DOHH2 (cell line): ENCODE measurements around the gene KAT6B.

ENCODE experiments used
- H3F3A ChIP-seq: fragments of 200-600 bp; sonication (generic), shearing (Covaris generic); 2 replicates; pipeline ENCODE4 v1.6.0; 2016; ENCODE audit warnings: antibody characterized with exemption, mild to moderate bottlenecking; ENCODE audit not compliant: control insufficient read depth, insufficient read depth
- H3K27ac ChIP-seq: fragments of 200-600 bp; sonication (generic); 2 replicates; pipeline ENCODE4 v1.5.1; 2014; ENCODE audit warnings: low read depth, mild to moderate bottlenecking, low read length, moderate library complexity
- H3K27me3 ChIP-seq: fragments of 200-600 bp; sonication (generic); 2 replicates; pipeline ENCODE4 v1.6.1; 2014; ENCODE audit warnings: mild to moderate bottlenecking, low read length, mixed read lengths; ENCODE audit not compliant: control insufficient read depth
- H3K36me3 ChIP-seq: fragments of 200-600 bp; sonication (generic); 2 replicates; pipeline ENCODE4 v1.6.1; 2014; ENCODE audit warnings: mild to moderate bottlenecking, low read length, moderate library complexity, mixed read lengths; ENCODE audit not compliant: control insufficient read depth
- H3K4me1 ChIP-seq: fragments of 200-600 bp; sonication (generic); 2 replicates; pipeline ENCODE4 v1.6.1; 2014; ENCODE audit warnings: mild to moderate bottlenecking, low read length, mixed read lengths; ENCODE audit not compliant: control insufficient read depth
- H3K4me2 ChIP-seq: fragments of 200-600 bp; sonication (generic); 2 replicates; pipeline ENCODE4 v1.6.0; 2014; ENCODE audit warnings: mild to moderate bottlenecking, low read length, moderate library complexity
- H3K4me3 ChIP-seq: fragments of 200-600 bp; sonication (generic); 2 replicates; pipeline ENCODE4 v1.5.1; 2014; ENCODE audit warnings: mild to moderate bottlenecking, low read length, mixed read lengths
- H3K79me2 ChIP-seq: fragments of 200-600 bp; sonication (generic); 2 replicates; pipeline ENCODE4 v1.6.1; 2014; ENCODE audit warnings: mild to moderate bottlenecking, low read length, mixed read lengths; ENCODE audit not compliant: control insufficient read depth
- H3K9me2 ChIP-seq: fragments of 200-600 bp; sonication (generic); replicated peaks from 2 replicates; pipeline ENCODE4 v1.6.1; 2014; ENCODE audit warnings: mild to moderate bottlenecking, low read length, mixed read lengths; ENCODE audit not compliant: control insufficient read depth
- H3K9me3 ChIP-seq: fragments of 200-600 bp; sonication (generic); 2 replicates; pipeline ENCODE4 v1.6.1; 2014; ENCODE audit warnings: antibody characterized with exemption, low read length, mixed read lengths; ENCODE audit not compliant: control insufficient read depth, insufficient read depth
- H4K20me1 ChIP-seq: fragments of 200-600 bp; sonication (generic); 2 replicates; pipeline ENCODE4 v1.6.0; 2014; ENCODE audit warnings: low read depth, mild to moderate bottlenecking, antibody characterized with exemption, low read length, moderate library complexity; ENCODE audit not compliant: control insufficient read depth, insufficient read depth
- EZH2phosphoT487 ChIP-seq: fragments of 200-600 bp; sonication (generic); IDR thresholded peaks from 2 replicates; pipeline ENCODE4 v1.6.1; 2017; ENCODE audit warnings: borderline replicate concordance, mild to moderate bottlenecking, antibody characterized with exemption, low read length, moderate library complexity, mixed read lengths
- TF ChIP-seq, protein P1 (sequence below): fragments of 200-600 bp; sonication (generic); IDR thresholded peaks from one replicate; pipeline ENCODE4 v1.5.1; 2014; ENCODE audit warnings: antibody characterized with exemption, mild to moderate bottlenecking, low read depth, low read length; ENCODE audit not compliant: poor library complexity, severe bottlenecking

The KAT6B gene

GRCh38 chr10:75057680-75058079, 231.3 kb downstream of the KAT6B start:
- Histone ChIP-seq H3K4me1 (no peaks in the 10 kb centered on the region), H3K4me2 (peak overlapping the region; percentile 15; the same call in 1 of the 2 replicates), H3K4me3 (no peak overlapping the region), H4K20me1 (no peaks in the 10 kb centered on the region), H3K9me2 (no peaks in the 10 kb centered on the region), H3K36me3 (no peaks in the 10 kb centered on the region), H3K79me2 (no peaks in the 10 kb centered on the region), H3K27ac (no peak overlapping the region), H3K9me3 (no peaks in the 10 kb centered on the region), H3F3A (no peaks in the 10 kb centered on the region), H3K27me3 (peaks cover 6% of the 10 kb centered on the region)
- TF ChIP-seq, protein P1, sequence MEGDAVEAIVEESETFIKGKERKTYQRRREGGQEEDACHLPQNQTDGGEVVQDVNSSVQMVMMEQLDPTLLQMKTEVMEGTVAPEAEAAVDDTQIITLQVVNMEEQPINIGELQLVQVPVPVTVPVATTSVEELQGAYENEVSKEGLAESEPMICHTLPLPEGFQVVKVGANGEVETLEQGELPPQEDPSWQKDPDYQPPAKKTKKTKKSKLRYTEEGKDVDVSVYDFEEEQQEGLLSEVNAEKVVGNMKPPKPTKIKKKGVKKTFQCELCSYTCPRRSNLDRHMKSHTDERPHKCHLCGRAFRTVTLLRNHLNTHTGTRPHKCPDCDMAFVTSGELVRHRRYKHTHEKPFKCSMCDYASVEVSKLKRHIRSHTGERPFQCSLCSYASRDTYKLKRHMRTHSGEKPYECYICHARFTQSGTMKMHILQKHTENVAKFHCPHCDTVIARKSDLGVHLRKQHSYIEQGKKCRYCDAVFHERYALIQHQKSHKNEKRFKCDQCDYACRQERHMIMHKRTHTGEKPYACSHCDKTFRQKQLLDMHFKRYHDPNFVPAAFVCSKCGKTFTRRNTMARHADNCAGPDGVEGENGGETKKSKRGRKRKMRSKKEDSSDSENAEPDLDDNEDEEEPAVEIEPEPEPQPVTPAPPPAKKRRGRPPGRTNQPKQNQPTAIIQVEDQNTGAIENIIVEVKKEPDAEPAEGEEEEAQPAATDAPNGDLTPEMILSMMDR = no peak
- TF ChIP-seq EZH2phosphoT487 = no peak

GRCh38 chr10:75058161-75058560, 231.8 kb downstream of the KAT6B start:
- Histone ChIP-seq H3K27ac (no peak overlapping the region), H3K4me2 (no peak overlapping the region)

GRCh38 chr10:75061709-75062505, 235.5 kb downstream of the KAT6B start:
- TF ChIP-seq EZH2phosphoT487 = no peak
- TF ChIP-seq, protein P1 = no peak
- Histone ChIP-seq H3K27ac (no peak overlapping the region), H4K20me1 (no peaks in the 10 kb centered on the region), H3K79me2 (no peaks in the 10 kb centered on the region), H3K4me1 (peaks cover 4% of the 10 kb centered on the region), H3K4me2 (no peak overlapping the region), H3K4me3 (no peak overlapping the region), H3K9me2 (no peaks in the 10 kb centered on the region), H3K27me3 (no peaks in the 10 kb centered on the region), H3K9me3 (no peaks in the 10 kb centered on the region), H3F3A (no peaks in the 10 kb centered on the region), H3K36me3 (no peaks in the 10 kb centered on the region)

More at GRCh38 chr10:75058161-75058560, 231.8 kb downstream of the KAT6B start:
- Histone ChIP-seq H3K4me3 (no peak overlapping the region), H3K4me1 (no peaks in the 10 kb centered on the region), H3K9me3 (no peaks in the 10 kb centered on the region), H4K20me1 (no peaks in the 10 kb centered on the region), H3K9me2 (no peaks in the 10 kb centered on the region), H3F3A (no peaks in the 10 kb centered on the region), H3K36me3 (no peaks in the 10 kb centered on the region), H3K79me2 (no peaks in the 10 kb centered on the region), H3K27me3 (peaks cover 4% of the 10 kb centered on the region)
- TF ChIP-seq EZH2phosphoT487 = no peak
- TF ChIP-seq, protein P1 = no peak
